Lower lobe of right lung (tissue), 2 donors: ENCODE results near the gene PTCD2. TPM values are rescaled to one million over a fixed set of nuclear protein-coding genes. Genes with fewer than 3 reads are reported as not detected.

ENCODE experiments used
- ATAC-seq, 2 donors: fragments of 200-7000 bp; cut with Tn5 transposase; one replicate each; pipeline ENCODE4 v1.9.1; 2020 to 2022; ENCODE audit warnings: mild to moderate bottlenecking in 2 of 2, moderate library complexity in 2 of 2
- DNase-seq: peaks from one replicate; pipeline ENCODE4 v3.0.0-alpha.2; 2020
- H3K27ac ChIP-seq: fragments of 200-600 bp; one replicate; pipeline ENCODE4 v1.8.0; 2022
- H3K27me3 ChIP-seq: fragments of 200-600 bp; one replicate; pipeline ENCODE4 v1.8.0; 2022; ENCODE audit warnings: low read depth
- H3K36me3 ChIP-seq: fragments of 200-600 bp; one replicate; pipeline ENCODE4 v1.8.0; 2022; ENCODE audit warnings: mild to moderate bottlenecking
- H3K4me1 ChIP-seq: fragments of 200-600 bp; one replicate; pipeline ENCODE4 v1.8.0; 2022
- H3K4me3 ChIP-seq: fragments of 200-600 bp; one replicate; pipeline ENCODE4 v1.8.0; 2022; ENCODE audit warnings: mild to moderate bottlenecking
- H3K9me3 ChIP-seq: fragments of 200-600 bp; one replicate; pipeline ENCODE4 v1.8.0; 2022
- CTCF ChIP-seq: fragments of 200-600 bp; IDR thresholded peaks from one replicate; pipeline ENCODE4 v1.8.0; 2022; ENCODE audit warnings: antibody characterized with exemption, mild to moderate bottlenecking
- intact Hi-C: fragments of 100-400 bp; cut with DNase I; formaldehyde crosslinking; loops from one replicate; pipeline ENCODE4 v1.11.0; 2022
- total RNA-seq: library from RNA; stranded (reverse); fragmentation: NEBNext Ultra II Directional; extraction: Animal tissue kit (Norgen Biotek cat#: 25700); gene quantifications from one replicate; pipeline ENCODE4 v1.2.1, GENCODE V29; 2021
- donor health status: DM: no; HTN: yes; CAD: no; lungs with severe emphysema.

PTCD2 gene
- total RNA-seq, 1 donor from 2014 or later: 5.9 TPM

GRCh38 chr5:72337159-72337558, 17.0 kb downstream of the PTCD2 start:
- no peak overlapping the region for H3K27ac ChIP-seq
- H3K4me3 ChIP-seq: no peak overlapping the region
- no peak for ATAC-seq
- peaks cover 49% of the 10 kb centered on the region for H3K36me3 ChIP-seq
- no peaks in the 10 kb centered on the region for H3K27me3 ChIP-seq
- DNase-seq: no peak
- no peaks in the 10 kb centered on the region for H3K4me1 ChIP-seq
- TF ChIP-seq CTCF: no peak
- intact Hi-C loops: no loop called here
- H3K9me3 ChIP-seq: no peaks in the 10 kb centered on the region

- Histone ChIP-seq H3K27me3 (no peaks in the 10 kb centered on the region), H3K9me3 (no peaks in the 10 kb centered on the region), H3K36me3 (peaks cover 55% of the 10 kb centered on the region), H3K27ac (no peak overlapping the region), H3K4me3 (no peak overlapping the region), H3K4me1 (no peaks in the 10 kb centered on the region)
- no peak for TF ChIP-seq CTCF
- intact Hi-C loops: no loop called here
- DNase-seq (no peak), ATAC-seq (no peak)
These were observed 18.6 kb downstream of the PTCD2 start for GRCh38 chr5:72338689-72339209.

GRCh38 chr5:72346398-72346797, 26.2 kb downstream of the PTCD2 start:
- no peak for TF ChIP-seq CTCF

GRCh38 chr5:72347801-72348308, 27.7 kb downstream of the PTCD2 start:
- H3K27me3 ChIP-seq: no peaks in the 10 kb centered on the region
- H3K9me3 ChIP-seq: no peaks in the 10 kb centered on the region
- H3K27ac ChIP-seq: no peak overlapping the region
- TF ChIP-seq CTCF: no peak
- peaks cover 24% of the 10 kb centered on the region for H3K36me3 ChIP-seq
- no peak overlapping the region for H3K4me3 ChIP-seq
- H3K4me1 ChIP-seq: no peaks in the 10 kb centered on the region
- intact Hi-C loops: no loop called here
- DNase-seq: no peak
- ATAC-seq: no peak

More at GRCh38 chr5:72346398-72346797, 26.2 kb downstream of the PTCD2 start:
- no peak for ATAC-seq
- no peaks in the 10 kb centered on the region for H3K4me1 ChIP-seq
- no peak overlapping the region for H3K4me3 ChIP-seq
- peaks cover 31% of the 10 kb centered on the region for H3K36me3 ChIP-seq
- no peak for DNase-seq
- no peaks in the 10 kb centered on the region for H3K27me3 ChIP-seq
- intact Hi-C loops: no loop called here
- no peaks in the 10 kb centered on the region for H3K9me3 ChIP-seq
- H3K27ac ChIP-seq: no peak overlapping the region

GRCh38 chr5:72351376-72351775, 31.2 kb downstream of the PTCD2 start:
- ATAC-seq: no peak

More at GRCh38 chr5:72351376-72351775, 31.2 kb downstream of the PTCD2 start:
- H3K4me1 ChIP-seq: no peaks in the 10 kb centered on the region
- peaks cover 8% of the 10 kb centered on the region for H3K36me3 ChIP-seq
- DNase-seq: no peak
- no peaks in the 10 kb centered on the region for H3K27me3 ChIP-seq
- no peak for TF ChIP-seq CTCF
- intact Hi-C loops: no loop called here
- H3K9me3 ChIP-seq: no peaks in the 10 kb centered on the region
- no peak overlapping the region for H3K27ac ChIP-seq
- no peak overlapping the region for H3K4me3 ChIP-seq
